Natural killer cell (primary cell): ENCODE results near the gene H1-8. TPM values are rescaled to one million over a fixed set of nuclear protein-coding genes. Genes with fewer than 3 reads are reported as not detected.
A peak's percentile ranks its signal among the peaks of the same experiment; 100 is the strongest.
"Not testable (repeated sequence)": the region's sequence is repeated elsewhere in the genome, so short reads cannot be mapped to it uniquely, and the experiment has no call there.

Experiments
- ATAC-seq, 3 donors: fragments of 150-1000 bp in 2 of 3; fragments of 200-7000 bp in 1 of 3; cut with Tn5 transposase; 1 replicate in 1 of 3; 2 replicates in 2 of 3; pipeline ENCODE4 v1.10.0; 2021; ENCODE audit warnings: mild to moderate bottlenecking in 2 of 3, moderate library complexity in 2 of 3
- DNase-seq, 2 donors: peaks; one replicate each; pipeline versions ENCODE4 v3.0.0 to v3.0.0-alpha.2; 2013 to 2021; ENCODE audit warnings: mixed read lengths in 1 of 2
- H3K27ac ChIP-seq: one replicate; pipeline ENCODE4 v1.5.1; 2013; ENCODE audit warnings: mild to moderate bottlenecking, low read length
- H3K27me3 ChIP-seq: one replicate; pipeline ENCODE4 v1.6.1; 2013; ENCODE audit warnings: low read length; ENCODE audit not compliant: control insufficient read depth, insufficient read depth
- H3K36me3 ChIP-seq: one replicate; pipeline ENCODE4 v1.6.1; 2013; ENCODE audit warnings: low read length; ENCODE audit not compliant: control insufficient read depth, insufficient read depth
- H3K4me1 ChIP-seq: one replicate; pipeline ENCODE4 v1.6.1; 2013; ENCODE audit warnings: low read length; ENCODE audit not compliant: control insufficient read depth, insufficient read depth
- H3K4me3 ChIP-seq: one replicate; pipeline ENCODE4 v1.5.1; 2013; ENCODE audit warnings: low read length
- H3K9me3 ChIP-seq: one replicate; pipeline ENCODE4 v1.6.1; 2013; ENCODE audit warnings: low read length; ENCODE audit not compliant: control insufficient read depth, insufficient read depth
- H3K27ac Mint-ChIP-seq, 2 donors: one replicate each; pipeline ENCODE4 v1.8.0; 2022; ENCODE audit warnings: mild to moderate bottlenecking in 2 of 2, mixed read lengths in 2 of 2, moderate library complexity in 1 of 2
- H3K27me3 Mint-ChIP-seq, 2 donors: one replicate each; pipeline ENCODE4 v1.8.0; 2022; ENCODE audit warnings: low read depth in 2 of 2, mixed read lengths in 2 of 2
- H3K36me3 Mint-ChIP-seq: one replicate; pipeline ENCODE4 v1.8.0; 2022; ENCODE audit warnings: mixed read lengths
- H3K4me1 Mint-ChIP-seq, 2 donors: one replicate each; pipeline ENCODE4 v1.8.0; 2022; ENCODE audit warnings: mixed read lengths in 2 of 2
- H3K4me3 Mint-ChIP-seq: one replicate; pipeline ENCODE4 v1.8.0; 2022; ENCODE audit warnings: mild to moderate bottlenecking, moderate library complexity, mixed read lengths
- H3K9me3 Mint-ChIP-seq, 2 donors: one replicate each; pipeline ENCODE4 v1.8.0; 2022; ENCODE audit warnings: mixed read lengths in 2 of 2
- CTCF ChIP-seq: fragments of 200-600 bp; IDR thresholded peaks from one replicate; pipeline ENCODE4 v1.8.0; 2022; ENCODE audit warnings: antibody characterized with exemption
- WGBS: methylation state at CpG from one replicate; pipeline ENCODE4 v1.1.7; 2013; ENCODE audit warnings: missing lambda C conversion rate; ENCODE audit not compliant: insufficient coverage; 5-methylcytosine and 5-hydroxymethylcytosine counted together
- intact Hi-C: fragments of 100-400 bp; cut with micrococcal nuclease; formaldehyde crosslinking; loops from one replicate; pipeline ENCODE4 v1.14.2; 2022
- total RNA-seq, 4 donors: library from RNA; stranded (reverse); fragments of 120-200 nt in 1 of 4; gene quantifications; one replicate each; pipeline versions ENCODE4 v1.2.3 to v1.2.4, GENCODE V29; 2013 to 2022

H1-8 gene
- total RNA-seq, 3 donors from 2014 or later (not counting 1 experiment from before 2014, with no cell fraction given): not detected

- no peak for TF ChIP-seq CTCF
- Histone ChIP-seq H3K4me3 (no peak overlapping the region), H3K4me1 (no peaks in the 10 kb centered on the region), H3K27ac (no peak overlapping the region), H3K9me3 (no peaks in the 10 kb centered on the region), H3K27me3 (no peaks in the 10 kb centered on the region), H3K36me3 (no peaks in the 10 kb centered on the region)
- no peak for DNase-seq
- no peaks in the 10 kb centered on the region for H3K9me3 Mint-ChIP-seq
- no peaks in the 10 kb centered on the region for H3K36me3 Mint-ChIP-seq
- no peak for ATAC-seq
- no peaks in the 10 kb centered on the region for H3K27me3 Mint-ChIP-seq
- H3K4me3 Mint-ChIP-seq: no peak overlapping the region
- intact Hi-C loops: no loop called here
- H3K4me1 Mint-ChIP-seq: peaks cover 0 to 11% of the 10 kb centered on the region in 2 donors
- WGBS: 97% methylated on average over 9 of the region's 9 CpGs
- H3K27ac Mint-ChIP-seq: peak overlapping the region in 1 of 2 donors; percentile 10
Measured at GRCh38 chr3:129543999-129544398, 1.0 kb downstream of the H1-8 start.

- H3K27me3 Mint-ChIP-seq, H3K27ac ChIP-seq, ATAC-seq, DNase-seq, H3K9me3 Mint-ChIP-seq, H3K4me3 Mint-ChIP-seq, H3K27ac Mint-ChIP-seq, H3K4me3 ChIP-seq, H3K36me3 Mint-ChIP-seq, H3K36me3 ChIP-seq, H3K9me3 ChIP-seq, intact Hi-C loops, H3K27me3 ChIP-seq, H3K4me1 ChIP-seq: not testable (repeated sequence)
- peaks cover 0 to 15% of the 10 kb centered on the region in 2 donors for H3K4me1 Mint-ChIP-seq
- 93% methylated on average over 3 of the region's 3 CpGs for WGBS
Measured at GRCh38 chr3:129545951-129546350, 3.0 kb downstream of the H1-8 start.

GRCh38 chr3:129547241-129547640 is 4.3 kb downstream of the H1-8 start:
- DNase-seq: no peak
- intact Hi-C loops: no loop called here
- no peaks in the 10 kb centered on the region for H3K9me3 ChIP-seq
- no peak for ATAC-seq
- H3K36me3 ChIP-seq: no peaks in the 10 kb centered on the region
- no peaks in the 10 kb centered on the region for H3K9me3 Mint-ChIP-seq
- no peak overlapping the region for H3K4me3 Mint-ChIP-seq
- TF ChIP-seq CTCF: no peak
- H3K27ac Mint-ChIP-seq: no peak overlapping the region
- no peaks in the 10 kb centered on the region for H3K36me3 Mint-ChIP-seq
- H3K27me3 Mint-ChIP-seq: no peaks in the 10 kb centered on the region
- H3K4me3 ChIP-seq: no peak overlapping the region
- 96% methylated on average over 24 of the region's 24 CpGs for WGBS
- no peaks in the 10 kb centered on the region for H3K4me1 ChIP-seq
- no peaks in the 10 kb centered on the region for H3K27me3 ChIP-seq
- peaks cover 0 to 15% of the 10 kb centered on the region in 2 donors for H3K4me1 Mint-ChIP-seq
- H3K27ac ChIP-seq: no peak overlapping the region

- Mint-ChIP-seq H3K36me3 (no peaks in the 10 kb centered on the region), H3K9me3 (no peaks in the 10 kb centered on the region), H3K4me3 (no peak overlapping the region), H3K27me3 (peaks cover 0 to 5% of the 10 kb centered on the region in 2 donors), H3K4me1 (peaks cover 8 to 26% of the 10 kb centered on the region in 2 donors), H3K27ac (no peak overlapping the region)
- Histone ChIP-seq H3K4me1 (peaks cover 7% of the 10 kb centered on the region), H3K27ac (no peak overlapping the region), H3K27me3 (no peaks in the 10 kb centered on the region), H3K4me3 (no peak overlapping the region), H3K36me3 (no peaks in the 10 kb centered on the region), H3K9me3 (no peaks in the 10 kb centered on the region)
- intact Hi-C loops: no loop called here
- DNase-seq (no peak), ATAC-seq (no peak)
- TF ChIP-seq CTCF: no peak
- WGBS: 84% methylated on average over 19 of the region's 19 CpGs
Measured at GRCh38 chr3:129548104-129548965, 5.4 kb downstream of the H1-8 start.
